ENCODE measurements around the gene AAR2. TPM values are rescaled to one million over a fixed set of nuclear protein-coding genes. Genes with fewer than 3 reads are reported as not detected.

The AAR2 gene
- total RNA-seq, 2 donors from 2014 or later, result 16.3 to 19.4 TPM

DNA sequence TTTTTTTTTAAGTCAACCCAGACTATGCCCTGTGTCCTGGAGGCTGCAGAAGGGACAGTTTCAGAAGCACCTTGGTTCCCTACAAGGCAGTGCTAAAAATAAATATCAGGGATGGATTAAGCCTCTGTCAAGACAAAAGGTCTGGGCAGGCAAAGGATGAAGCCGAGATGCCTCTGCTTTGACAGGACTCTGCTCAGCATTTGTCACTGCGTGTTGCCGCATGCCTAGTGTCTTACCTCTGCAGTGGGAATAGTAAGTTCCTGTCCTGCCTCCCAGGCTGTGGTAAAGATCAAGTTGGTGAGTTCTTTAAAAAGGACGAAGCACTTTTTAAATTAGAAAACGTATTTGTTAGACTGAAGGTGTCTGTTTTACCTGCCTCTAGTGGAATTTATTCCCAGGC lies 15.1 kb downstream of the AAR2 start:
- Histone ChIP-seq H3K27me3 (no peaks in the 10 kb centered on the region), H3K4me1 (no peaks in the 10 kb centered on the region), H3K4me3 (no peak overlapping the region), H3K9me3 (no peaks in the 10 kb centered on the region), H3K27ac (no peak overlapping the region), H3K36me3 (replicated peaks in 1 of 2; ENCODE audit: insufficient read depth in 1 of 2, low read depth in 2 of 2) (peaks cover 0 to 23% of the 10 kb centered on the region in 2 donors)
- intact Hi-C loops (cut with DNase I), result no loop called here
- WGBS, 2 donors, result 84 to 95% methylated on average over 5 of the region's 5 CpGs
- ATAC-seq (no peak), DNase-seq (no peak)
- TF ChIP-seq CTCF (IDR thresholded peaks at IDR 0.05) (no peak), POLR2A (IDR thresholded peaks at IDR 0.05) (no peak)

DNA sequence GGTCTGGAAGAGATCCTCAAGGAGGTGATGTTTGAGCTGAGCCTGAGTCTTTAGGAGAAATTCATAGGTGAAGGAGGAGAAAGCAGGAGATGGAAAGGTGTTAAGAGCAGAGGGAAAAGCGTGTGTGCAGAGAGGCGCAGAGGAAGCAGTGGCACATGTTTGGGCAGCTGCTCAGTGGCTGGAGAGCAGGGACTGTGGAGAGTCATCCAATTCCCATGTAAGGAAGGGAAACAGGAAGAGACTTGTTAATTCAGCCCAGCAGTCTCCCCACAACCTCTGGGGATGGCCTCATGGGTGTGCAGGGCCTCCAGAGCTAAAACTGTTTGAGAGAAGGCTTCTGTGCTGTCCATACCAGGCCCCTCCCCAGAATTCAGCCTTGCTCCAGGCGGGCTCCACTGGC lies 16.2 kb downstream of the AAR2 start:
- no peak for ATAC-seq
- peaks cover 0 to 20% of the 10 kb centered on the region in 2 donors for H3K36me3 ChIP-seq (replicated peaks in 1 of 2; ENCODE audit: insufficient read depth in 1 of 2, low read depth in 2 of 2)
- H3K9me3 ChIP-seq, result no peaks in the 10 kb centered on the region
- H3K4me3 ChIP-seq, result no peak overlapping the region
- no peaks in the 10 kb centered on the region for H3K27me3 ChIP-seq
- TF ChIP-seq POLR2A (IDR thresholded peaks at IDR 0.05), result no peak
- no peak overlapping the region for H3K27ac ChIP-seq
- 93 to 95% methylated on average over 3 of the region's 3 CpGs for WGBS, 2 donors
- no peak for DNase-seq
- intact Hi-C loops (cut with DNase I), result no loop called here
- H3K4me1 ChIP-seq, result no peaks in the 10 kb centered on the region

DNA sequence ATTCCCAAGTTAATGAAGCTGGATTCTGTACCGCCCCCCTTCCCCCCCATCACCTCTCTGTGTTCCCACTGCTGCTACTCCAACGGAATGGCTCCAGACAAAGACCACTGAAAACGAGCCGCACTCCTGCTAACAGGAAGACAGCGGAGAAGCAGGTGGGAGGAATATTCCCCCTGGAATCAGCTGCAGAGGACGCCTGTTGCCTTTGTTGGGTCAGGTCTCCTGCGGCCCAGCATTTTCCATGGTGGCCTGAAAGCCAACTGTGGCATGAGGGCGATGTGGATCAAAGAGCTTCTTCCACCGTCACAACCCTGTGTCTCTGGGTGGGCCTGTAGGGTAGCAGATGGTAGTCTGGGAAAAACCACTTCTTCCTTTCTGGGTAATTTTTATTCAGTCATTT lies 16.8 kb downstream of the AAR2 start:
- H3K4me3 ChIP-seq, result no peak overlapping the region
- no peak for ATAC-seq
- no peaks in the 10 kb centered on the region for H3K4me1 ChIP-seq
- peaks cover 0 to 17% of the 10 kb centered on the region in 2 donors for H3K36me3 ChIP-seq (replicated peaks in 1 of 2; ENCODE audit: insufficient read depth in 1 of 2, low read depth in 2 of 2)
- no peaks in the 10 kb centered on the region for H3K9me3 ChIP-seq
- no peak for DNase-seq
- H3K27ac ChIP-seq, result no peak overlapping the region
- intact Hi-C loops (cut with DNase I), result no loop called here
- no peaks in the 10 kb centered on the region for H3K27me3 ChIP-seq
- TF ChIP-seq CTCF (IDR thresholded peaks at IDR 0.05) (no peak), POLR2A (IDR thresholded peaks at IDR 0.05) (no peak)
- 90 to 93% methylated on average over 9 of the region's 9 CpGs for WGBS, 2 donors

DNA sequence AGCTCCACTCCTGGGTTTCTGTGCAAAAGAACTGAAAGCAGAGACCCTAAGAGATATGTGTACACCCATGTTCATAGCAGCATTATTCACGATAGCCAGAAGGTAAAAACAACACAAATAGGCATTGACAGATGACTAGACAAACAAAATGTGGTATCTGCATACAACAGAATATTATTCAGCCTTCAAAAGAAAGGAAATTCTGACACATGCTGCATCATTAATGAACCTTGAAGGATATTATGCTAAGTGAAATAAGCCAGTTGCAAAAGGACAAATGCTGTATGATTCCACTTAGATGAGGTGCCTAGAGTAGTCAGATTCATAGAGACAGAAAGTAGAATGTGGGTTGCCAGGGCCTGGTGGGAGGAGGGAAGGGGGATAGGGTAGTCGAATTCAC lies 17.8 kb downstream of the AAR2 start:
- no peaks in the 10 kb centered on the region for H3K9me3 ChIP-seq
- TF ChIP-seq POLR2A (IDR thresholded peaks at IDR 0.05) (no peak), CTCF (IDR thresholded peaks at IDR 0.05) (no peak)
- 65 to 79% methylated on average over 2 of the region's 2 CpGs for WGBS, 2 donors
- DNase-seq (no peak), ATAC-seq (no peak)
- no peak overlapping the region for H3K27ac ChIP-seq
- H3K27me3 ChIP-seq, result no peaks in the 10 kb centered on the region
- intact Hi-C loops (cut with DNase I), result no loop called here
- no peak overlapping the region for H3K4me3 ChIP-seq
- H3K4me1 ChIP-seq, result no peaks in the 10 kb centered on the region
- H3K36me3 ChIP-seq (replicated peaks in 1 of 2; ENCODE audit: insufficient read depth in 1 of 2, low read depth in 2 of 2), result peaks cover 0 to 13% of the 10 kb centered on the region in 2 donors

DNA sequence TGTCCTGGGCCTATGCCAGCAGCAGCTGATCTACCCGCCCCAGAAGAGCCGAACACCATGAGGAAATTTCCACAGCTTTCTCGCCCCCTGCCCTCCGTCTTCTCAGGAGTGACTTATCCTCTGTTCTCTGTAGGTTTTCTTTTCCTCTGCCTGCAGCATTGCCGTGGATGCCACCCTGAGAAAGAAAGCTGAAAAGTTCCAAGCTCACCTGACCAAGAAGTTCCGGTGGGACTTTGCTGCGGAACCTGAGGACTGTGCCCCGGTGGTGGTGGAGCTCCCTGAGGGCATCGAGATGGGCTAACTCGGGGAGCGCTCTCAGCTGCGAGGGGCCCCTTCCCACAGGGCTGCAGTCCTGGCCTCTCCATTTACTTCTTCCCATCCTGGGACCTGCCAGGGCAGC lies 19.2 kb downstream of the AAR2 start:
- no peaks in the 10 kb centered on the region for H3K9me3 ChIP-seq
- no peaks in the 10 kb centered on the region for H3K27me3 ChIP-seq
- no peak overlapping the region for H3K27ac ChIP-seq
- H3K4me1 ChIP-seq, result no peaks in the 10 kb centered on the region
- TF ChIP-seq CTCF (IDR thresholded peaks at IDR 0.05), result no peak
- no peak for TF ChIP-seq POLR2A (IDR thresholded peaks at IDR 0.05)
- peaks cover 0 to 9% of the 10 kb centered on the region in 2 donors for H3K36me3 ChIP-seq (replicated peaks in 1 of 2; ENCODE audit: insufficient read depth in 1 of 2, low read depth in 2 of 2)
- no peak for ATAC-seq
- no peak for DNase-seq
- intact Hi-C loops (cut with DNase I), result no loop called here
- WGBS, 2 donors, result 90 to 93% methylated on average over 8 to 12 of the region's 12 CpGs
- no peak overlapping the region for H3K4me3 ChIP-seq

All from body of pancreas (tissue), 4 donors.